Endothelial cell of umbilical vein (primary cell): ENCODE measurements around the gene TDRD10. TPM values are rescaled to one million over a fixed set of nuclear protein-coding genes. Genes with fewer than 3 reads are reported as not detected.

Experiments used
- BruUV-seq: library from RNA; stranded (reverse); fragments of 400-500 nt; replicated peaks from 2 replicates; lab custom pipeline; 2021; lab: Mats Ljungman, UMichigan
- CTCF ChIA-PET: fragments of 300-600, 350-600 bp; sonication (Branson Sonifier 250); formaldehyde crosslinking; loops from one replicate; lab custom pipeline; 2021; ENCODE audit warnings: antibody characterized with exemption, inconsistent platforms; lab: Charles Lee
- POLR2A ChIA-PET: fragments of 300-600, 350-600 bp; sonication (Branson Sonifier 250); formaldehyde crosslinking; loops from one replicate; lab custom pipeline; 2021; ENCODE audit warnings: antibody characterized with exemption, inconsistent platforms; lab: Charles Lee
- DNase-seq: peaks from one replicate; pipeline ENCODE4 v3.0.0-alpha.2; 2011; ENCODE audit warnings: low read depth, low spot score
- FAIRE-seq: peaks from 2 replicates; lab custom pipeline; 2011; peaks lifted over from hg19 to GRCh38; lab: Jason Lieb, UNC
- H2AFZ ChIP-seq: 2 replicates; pipeline ENCODE4 v1.6.0; 2012; ENCODE audit warnings: low read depth, low read length, control low read depth, inconsistent platforms
- H3K27ac ChIP-seq: 2 replicates; pipeline ENCODE4 v1.5.1; 2011; ENCODE audit warnings: low read depth, mild to moderate bottlenecking, control low read depth, low read length, moderate library complexity; ENCODE audit not compliant: insufficient read depth
- H3K27me3 ChIP-seq, 2 experiments: 2 replicates each; pipeline versions ENCODE4 v1.6.0 to v1.6.1; 2011; ENCODE audit warnings: low read length in 2 of 2, mixed read lengths in 1 of 2; ENCODE audit not compliant: control insufficient read depth in 2 of 2, insufficient read depth in 2 of 2
- H3K36me3 ChIP-seq, 2 experiments: 2 replicates in 1 of 2; 3 replicates in 1 of 2; pipeline ENCODE4 v1.5.1; 2011; ENCODE audit warnings: low read length in 2 of 2, mild to moderate bottlenecking in 1 of 2, moderate library complexity in 1 of 2; ENCODE audit not compliant: control insufficient read depth in 2 of 2, insufficient read depth in 2 of 2; ENCODE audit errors: extremely low read depth in 1 of 2
- H3K4me1 ChIP-seq: 3 replicates; pipeline ENCODE4 v1.5.1; 2011; ENCODE audit warnings: mild to moderate bottlenecking, low read length; ENCODE audit not compliant: control insufficient read depth, insufficient read depth; ENCODE audit errors: extremely low read depth
- H3K4me2 ChIP-seq: 2 replicates; pipeline ENCODE4 v1.6.1; 2011; ENCODE audit warnings: low read length, control low read depth, mixed read lengths; ENCODE audit not compliant: insufficient read depth
- H3K4me3 ChIP-seq, 3 experiments: fragments of 200-600 bp in 1 of 3; sonication (generic), shearing (Covaris generic) in 1 of 3; replicated peaks in 1 of 3; 2 replicates each; pipeline ENCODE4 v1.5.1; 2011 to 2016; ENCODE audit warnings: control low read depth in 3 of 3, low read length in 3 of 3, mild to moderate bottlenecking in 2 of 3, inconsistent platforms in 1 of 3, low read depth in 1 of 3, moderate library complexity in 1 of 3; ENCODE audit not compliant: insufficient read depth in 1 of 3
- H3K79me2 ChIP-seq: 2 replicates; pipeline ENCODE4 v1.6.0; 2012; ENCODE audit warnings: low read length, inconsistent platforms; ENCODE audit not compliant: control insufficient read depth, insufficient read depth
- H3K9ac ChIP-seq: replicated peaks from 2 replicates; pipeline ENCODE3; 2011; ENCODE audit warnings: low read length, control low read depth; ENCODE audit not compliant: insufficient read depth; ENCODE audit errors: extremely low read depth
- H3K9me1 ChIP-seq: replicated peaks from 3 replicates; pipeline ENCODE4 v1.6.0; 2011; ENCODE audit warnings: mild to moderate bottlenecking, low read length; ENCODE audit not compliant: control insufficient read depth, insufficient read depth; ENCODE audit errors: extremely low read depth
- H3K9me3 ChIP-seq: replicated peaks from 2 replicates; pipeline ENCODE4 v1.5.1; 2012; ENCODE audit warnings: low read length, inconsistent platforms; ENCODE audit not compliant: control insufficient read depth, insufficient read depth
- H4K20me1 ChIP-seq: replicated peaks from 2 replicates; pipeline ENCODE3; 2011; ENCODE audit warnings: mild to moderate bottlenecking, low read length; ENCODE audit not compliant: control insufficient read depth, insufficient read depth; ENCODE audit errors: extremely low read depth
- EZH2 ChIP-seq: IDR thresholded peaks from 2 replicates; pipeline ENCODE4 v1.6.1; 2012; ENCODE audit warnings: borderline replicate concordance, low read depth, mild to moderate bottlenecking, moderate library complexity, low read length, inconsistent platforms; ENCODE audit not compliant: severe bottlenecking
- FOS ChIP-seq: IDR thresholded peaks from 2 replicates; pipeline ENCODE4 v1.6.1; 2011; ENCODE audit warnings: mild to moderate bottlenecking, low read length, moderate library complexity, borderline replicate concordance; ENCODE audit not compliant: insufficient read depth
- GATA2 ChIP-seq: IDR thresholded peaks from 2 replicates; pipeline ENCODE4 v1.7.0; 2011; ENCODE audit warnings: low read depth, mild to moderate bottlenecking, moderate library complexity, mixed read lengths, low read length; ENCODE audit not compliant: insufficient read length, insufficient read depth
- JUN ChIP-seq: IDR thresholded peaks from 2 replicates; pipeline ENCODE4 v1.6.1; 2011; ENCODE audit warnings: borderline replicate concordance, low read depth; ENCODE audit not compliant: insufficient read length, insufficient read depth
- MAX ChIP-seq: IDR thresholded peaks from 2 replicates; pipeline ENCODE4 v1.6.1; 2011; ENCODE audit not compliant: insufficient read depth, insufficient read length
- MYC ChIP-seq: IDR thresholded peaks from one replicate; pipeline ENCODE4 v1.6.1; 2011; ENCODE audit warnings: mild to moderate bottlenecking, low read depth, low read length
- POLR2A ChIP-seq: IDR thresholded peaks from 2 replicates; pipeline ENCODE4 v1.6.1; 2012; ENCODE audit warnings: low read depth, mild to moderate bottlenecking, control low read depth, low read length
- POLR2AphosphoS5 ChIP-seq: IDR thresholded peaks from 2 replicates; pipeline ENCODE4 v1.6.1; 2012; ENCODE audit warnings: low read depth, mild to moderate bottlenecking, control low read depth, low read length, moderate library complexity; ENCODE audit not compliant: insufficient read depth
- dilution Hi-C: fragments of 300-500 bp; cut with MboI; formaldehyde crosslinking; loops from one replicate; pipeline ENCODE4 v1.15.0; 2019; ENCODE audit warnings: low sequenced_read_pairs; ENCODE audit not compliant: extremely low pct_ligation_motif_present
- intact Hi-C: fragments of 100-400 bp; cut with micrococcal nuclease; formaldehyde crosslinking; loops from one replicate; pipeline ENCODE4 v1.10.0; 2022
- polyA plus RNA-seq, 4 experiments: library from polyadenylated mRNA; depleted of rRNA in 3 of 4; stranded (reverse) in 3 of 4; unstranded in 1 of 4; fragments of >200 nt; gene quantifications; 2 replicates each; pipeline versions ENCODE4 v1.2.1 to v1.2.3, GENCODE V29; 2011 to 2012; ENCODE audit warnings: missing spikeins in 1 of 4
- total RNA-seq: library from RNA; stranded (reverse); gene quantifications from 2 replicates; pipeline ENCODE4 v1.2.3, GENCODE V29; 2021
- TF ChIP-seq, protein P1 (sequence below), 2 donors: IDR thresholded peaks; 1 replicate in 1 of 2; 2 replicates in 1 of 2; pipeline ENCODE4 v1.5.1; 2011; ENCODE audit warnings: low read length in 2 of 2, mild to moderate bottlenecking in 2 of 2, moderate library complexity in 2 of 2, control low read depth in 1 of 2, inconsistent platforms in 1 of 2, low read depth in 1 of 2; ENCODE audit not compliant: insufficient read depth in 1 of 2; ENCODE audit errors: extremely low read depth in 1 of 2

The TDRD10 gene
- total and polyA plus RNA-seq, 2 donors (not counting 3 experiments of a cell fraction or from before 2014, with no cell fraction given), result 6.1 to 9.1 TPM

GRCh38 chr1:154521695-154522094, 19.7 kb downstream of the TDRD10 start:
- DNase-seq (peak; percentile 70), FAIRE-seq (no peak)
- intact Hi-C loops (no loop called here), dilution Hi-C loops (no loop called here)
- no TSS peak for BruUV-seq
- H3K27me3 ChIP-seq, result no peaks in the 10 kb centered on the region
- no peak overlapping the region for H3K27ac ChIP-seq
- no peaks in the 10 kb centered on the region for H3K9me1 ChIP-seq
- CTCF ChIA-PET, result interaction anchor here (0.6 to 2.5 kb wide), 6 partner anchors 21 to 42 kb away, joined by 3 to 18 read pairs (median 5); no protein-coding TSS in a partner anchor
- no peaks in the 10 kb centered on the region for H3K79me2 ChIP-seq
- POLR2A ChIA-PET, result no interaction called here
- H4K20me1 ChIP-seq, result no peaks in the 10 kb centered on the region
- H3K9ac ChIP-seq, result no peak overlapping the region
- no peak overlapping the region for H3K4me3 ChIP-seq
- no peak for TF ChIP-seq POLR2AphosphoS5
- no peak for TF ChIP-seq MAX
- TF ChIP-seq MYC, result no peak
- no peak for TF ChIP-seq GATA2
- TF ChIP-seq, protein P1, sequence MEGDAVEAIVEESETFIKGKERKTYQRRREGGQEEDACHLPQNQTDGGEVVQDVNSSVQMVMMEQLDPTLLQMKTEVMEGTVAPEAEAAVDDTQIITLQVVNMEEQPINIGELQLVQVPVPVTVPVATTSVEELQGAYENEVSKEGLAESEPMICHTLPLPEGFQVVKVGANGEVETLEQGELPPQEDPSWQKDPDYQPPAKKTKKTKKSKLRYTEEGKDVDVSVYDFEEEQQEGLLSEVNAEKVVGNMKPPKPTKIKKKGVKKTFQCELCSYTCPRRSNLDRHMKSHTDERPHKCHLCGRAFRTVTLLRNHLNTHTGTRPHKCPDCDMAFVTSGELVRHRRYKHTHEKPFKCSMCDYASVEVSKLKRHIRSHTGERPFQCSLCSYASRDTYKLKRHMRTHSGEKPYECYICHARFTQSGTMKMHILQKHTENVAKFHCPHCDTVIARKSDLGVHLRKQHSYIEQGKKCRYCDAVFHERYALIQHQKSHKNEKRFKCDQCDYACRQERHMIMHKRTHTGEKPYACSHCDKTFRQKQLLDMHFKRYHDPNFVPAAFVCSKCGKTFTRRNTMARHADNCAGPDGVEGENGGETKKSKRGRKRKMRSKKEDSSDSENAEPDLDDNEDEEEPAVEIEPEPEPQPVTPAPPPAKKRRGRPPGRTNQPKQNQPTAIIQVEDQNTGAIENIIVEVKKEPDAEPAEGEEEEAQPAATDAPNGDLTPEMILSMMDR (IDR thresholded peaks at IDR 0.05; ENCODE audit: extremely low read depth in 1 of 2, insufficient read depth in 1 of 2, low read depth in 1 of 2, low read length in 2 of 2), result no peak
- TF ChIP-seq FOS, result no peak
- no peak for TF ChIP-seq POLR2A
- no peak for TF ChIP-seq EZH2
- TF ChIP-seq JUN, result no peak
- H3K9me3 ChIP-seq, result no peaks in the 10 kb centered on the region
- no peaks in the 10 kb centered on the region for H3K36me3 ChIP-seq
- H2AFZ ChIP-seq, result no peak overlapping the region
- peaks cover 18% of the 10 kb centered on the region for H3K4me1 ChIP-seq
- no peak overlapping the region for H3K4me2 ChIP-seq
